ENCODE data around the gene NR1H4. TPM values are rescaled to one million over a fixed set of nuclear protein-coding genes. Genes with fewer than 3 reads are reported as not detected.

NR1H4 gene
- total and polyA plus RNA-seq, 2 of the 8 experiments (the other 6 are each of a cell fraction or from before 2014, with no cell fraction given), result not detected

GRCh38 chr12:100443434-100443833 is 30.2 kb upstream of the NR1H4 start:
- Histone ChIP-seq H3K9ac (replicated peaks in 1 of 4; ENCODE audit: extremely low read depth in 1 of 4, low read depth in 3 of 4, low read length in 3 of 4) (no peak overlapping the region), H2AFZ (ENCODE audit: low read length) (no peak overlapping the region), H3K79me2 (ENCODE audit: control insufficient read depth in 1 of 2, insufficient read depth in 2 of 2, low read length in 2 of 2) (no peaks in the 10 kb centered on the region), H3K23ac (ENCODE audit: insufficient read length) (no peak overlapping the region), H4K8ac (ENCODE audit: extremely low read depth, insufficient read depth, low read length) (no peak overlapping the region), H3K27me3 (replicated peaks in 1 of 4; ENCODE audit: control insufficient read depth in 3 of 4, extremely low read depth in 1 of 4, insufficient read depth in 3 of 4, low read length in 3 of 4) (no peaks in the 10 kb centered on the region), H2BK20ac (ENCODE audit: low read length) (no peak overlapping the region), H2BK15ac (ENCODE audit: low read length) (no peak overlapping the region), H3K23me2 (ENCODE audit: low read depth, low read length) (no peaks in the 10 kb centered on the region; the same call in 1 of the 2 replicates), H3K4me3 (ENCODE audit: extremely low read depth in 1 of 4, insufficient read depth in 2 of 4, low read depth in 3 of 4, low read length in 4 of 4) (no peak overlapping the region), H3K14ac (ENCODE audit: insufficient read length) (no peak overlapping the region), H2BK5ac (ENCODE audit: low read depth, low read length) (no peak overlapping the region), H3K4me2 (ENCODE audit: insufficient read depth in 1 of 2, low read depth in 2 of 2, low read length in 2 of 2) (no peak overlapping the region), H4K5ac (ENCODE audit: insufficient read length, low read depth, low read length) (no peak overlapping the region), H4K91ac (replicated peaks; ENCODE audit: insufficient read length, low read length) (no peak overlapping the region), H3K56ac (replicated peaks; ENCODE audit: insufficient read length, low read depth, low read length) (no peak overlapping the region), H3K79me1 (ENCODE audit: low read depth, low read length) (no peaks in the 10 kb centered on the region), H3K36me3 (ENCODE audit: control insufficient read depth in 2 of 4, insufficient read depth in 4 of 4, low read length in 3 of 4) (no peaks in the 10 kb centered on the region), H3K9me3 (ENCODE audit: insufficient read depth in 2 of 2, low read depth in 1 of 2, low read length in 1 of 2) (no peaks in the 10 kb centered on the region), H2BK12ac (ENCODE audit: low read depth, low read length) (no peak overlapping the region), H3K18ac (ENCODE audit: extremely low read depth, low read length) (no peak overlapping the region), H3K27ac (ENCODE audit: low read depth, low read length) (no peak overlapping the region), H3K4me1 (replicated peaks in 1 of 4; ENCODE audit: control insufficient read depth in 3 of 4, insufficient read depth in 4 of 4, low read length in 3 of 4) (peaks cover 0 to 6% (median 0%) of the 10 kb centered on the region in 4 experiments; a peak in 2 of 7 replicates), H4K20me1 (replicated peaks in 1 of 2; ENCODE audit: control insufficient read depth in 1 of 2, insufficient read depth in 2 of 2, low read length in 2 of 2) (no peaks in the 10 kb centered on the region), H2BK120ac (replicated peaks; ENCODE audit: low read depth, low read length) (no peak overlapping the region), H3K4ac (replicated peaks; ENCODE audit: insufficient read length, low read depth, low read length) (no peak overlapping the region), H2AK5ac (ENCODE audit: low read depth, low read length) (no peak overlapping the region)
- FAIRE-seq (no peak), DNase-seq (ENCODE audit: low read depth in 1 of 2, low spot score in 2 of 2) (no peak)
- ChIA-PET POLR2A (ENCODE audit: partially characterized antibody) (no interaction called here), CTCF (ENCODE audit: partially characterized antibody) (no interaction called here)
- 93% methylated on average over 1 of the region's 1 CpG; no CpG with 5 or more reads in 1 of the 2 experiments for WGBS, 2 experiments (ENCODE audit: extremely low coverage in 1 of 2, insufficient coverage in 1 of 2, insufficient read length in 1 of 2, insufficient replicate concordance in 2 of 2, low coverage in 1 of 2, low lambda C conversion rate in 2 of 2, missing lambda C conversion rate in 1 of 2)
- TF ChIP-seq TBP (IDR thresholded peaks at IDR 0.05; ENCODE audit: low read depth, low read length), result no peak
- no peak for TF ChIP-seq PHF8 (conservative IDR thresholded peaks at IDR 0.05; ENCODE audit: low read depth, low read length)
- TF ChIP-seq, protein P1, sequence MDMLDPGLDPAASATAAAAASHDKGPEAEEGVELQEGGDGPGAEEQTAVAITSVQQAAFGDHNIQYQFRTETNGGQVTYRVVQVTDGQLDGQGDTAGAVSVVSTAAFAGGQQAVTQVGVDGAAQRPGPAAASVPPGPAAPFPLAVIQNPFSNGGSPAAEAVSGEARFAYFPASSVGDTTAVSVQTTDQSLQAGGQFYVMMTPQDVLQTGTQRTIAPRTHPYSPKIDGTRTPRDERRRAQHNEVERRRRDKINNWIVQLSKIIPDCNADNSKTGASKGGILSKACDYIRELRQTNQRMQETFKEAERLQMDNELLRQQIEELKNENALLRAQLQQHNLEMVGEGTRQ (IDR thresholded peaks at IDR 0.05; ENCODE audit: low read length), result no peak
- TF ChIP-seq CBX5 (IDR thresholded peaks at IDR 0.05; ENCODE audit: low read depth, low read length), result no peak
- TF ChIP-seq CEBPB (IDR thresholded peaks at IDR 0.05; ENCODE audit: low read depth, low read length), result no peak
- no peak for TF ChIP-seq SUZ12 (IDR thresholded peaks at IDR 0.05; ENCODE audit: low read length)
- no peak for TF ChIP-seq RFX5 (IDR thresholded peaks at IDR 0.05; ENCODE audit: borderline replicate concordance, low read depth, low read length)
- no peak for TF ChIP-seq KDM5A (IDR thresholded peaks at IDR 0.05; ENCODE audit: low read length)
- no peak for TF ChIP-seq BRCA1 (IDR thresholded peaks at IDR 0.05; ENCODE audit: low read depth, low read length)
- TF ChIP-seq RXRA (IDR thresholded peaks at IDR 0.05; ENCODE audit: insufficient read depth, low read depth, low read length), result no peak
- TF ChIP-seq GABPA (IDR thresholded peaks at IDR 0.05; ENCODE audit: borderline replicate concordance, insufficient read depth, low read length), result no peak
- no peak for TF ChIP-seq JUN (IDR thresholded peaks at IDR 0.05; ENCODE audit: low read depth, low read length)
- TF ChIP-seq EP300 (IDR thresholded peaks at IDR 0.05; ENCODE audit: borderline replicate concordance in 1 of 2, low read depth in 2 of 2, low read length in 2 of 2), result no peak
- TF ChIP-seq ASH2L (IDR thresholded peaks at IDR 0.05; ENCODE audit: low read length), result no peak

Data from H1 (cell line).